CD8-positive, alpha-beta memory T cell (primary cell): ENCODE results near the gene NATD1. TPM values are rescaled to one million over a fixed set of nuclear protein-coding genes. Genes with fewer than 3 reads are reported as not detected.
"Not testable (repeated sequence)": the region's sequence is repeated elsewhere in the genome, so short reads cannot be mapped to it uniquely, and the experiment has no call there.

ENCODE experiments used
- CTCF ChIA-PET: fragments of 350-600 bp; sonication (Branson Sonifier 250); formaldehyde crosslinking; loops from one replicate; lab custom pipeline; 2021; ENCODE audit warnings: antibody characterized with exemption; lab: Charles Lee
- POLR2A ChIA-PET: fragments of 350-600 bp; sonication (Branson Sonifier 250); formaldehyde crosslinking; loops from one replicate; lab custom pipeline; 2021; ENCODE audit warnings: antibody characterized with exemption; lab: Charles Lee
- DNase-seq, 5 donors: peaks; one replicate each; pipeline versions ENCODE4 v3.0.0 to v3.0.0-alpha.2; 2020 to 2022; ENCODE audit warnings: mixed read lengths in 1 of 5
- H3K27ac ChIP-seq: one replicate; pipeline ENCODE4 v1.7.0; 2013; ENCODE audit warnings: low read depth, mild to moderate bottlenecking, low read length, moderate library complexity
- H3K27me3 ChIP-seq: 2 replicates; pipeline ENCODE4 v1.7.0; 2013; ENCODE audit warnings: low read length, mild to moderate bottlenecking; ENCODE audit not compliant: insufficient read depth, poor library complexity, severe bottlenecking
- H3K36me3 ChIP-seq: 2 replicates; pipeline ENCODE4 v1.7.0; 2013; ENCODE audit warnings: mild to moderate bottlenecking, low read length, moderate library complexity; ENCODE audit not compliant: insufficient read depth
- H3K4me1 ChIP-seq: 2 replicates; pipeline ENCODE4 v1.7.0; 2013; ENCODE audit warnings: mild to moderate bottlenecking, low read length, moderate library complexity; ENCODE audit not compliant: insufficient read depth
- H3K4me3 ChIP-seq: 2 replicates; pipeline ENCODE4 v1.7.0; 2013; ENCODE audit warnings: mild to moderate bottlenecking, low read length
- H3K9me3 ChIP-seq: 2 replicates; pipeline ENCODE4 v1.7.0; 2013; ENCODE audit warnings: mild to moderate bottlenecking, low read length
- H3K27ac Mint-ChIP-seq, 8 donors: one replicate each; pipeline ENCODE4 v1.8.0; 2020 to 2021; ENCODE audit warnings: mixed read lengths in 8 of 8, mild to moderate bottlenecking in 6 of 8, inconsistent platforms in 3 of 8, moderate library complexity in 3 of 8
- H3K27me3 Mint-ChIP-seq, 2 donors: one replicate each; pipeline ENCODE4 v1.8.0; 2020 to 2021; ENCODE audit warnings: mixed read lengths in 2 of 2, mild to moderate bottlenecking in 1 of 2, moderate library complexity in 1 of 2
- H3K36me3 Mint-ChIP-seq, 3 donors: one replicate each; pipeline ENCODE4 v1.8.0; 2020 to 2021; ENCODE audit warnings: mixed read lengths in 3 of 3, inconsistent platforms in 1 of 3, mild to moderate bottlenecking in 1 of 3
- H3K4me1 Mint-ChIP-seq, 3 donors: one replicate each; pipeline ENCODE4 v1.8.0; 2020 to 2021; ENCODE audit warnings: mixed read lengths in 3 of 3, inconsistent platforms in 1 of 3, mild to moderate bottlenecking in 1 of 3
- H3K4me3 Mint-ChIP-seq, 7 donors: one replicate each; pipeline ENCODE4 v1.8.0; 2020 to 2021; ENCODE audit warnings: mixed read lengths in 7 of 7, mild to moderate bottlenecking in 6 of 7, moderate library complexity in 4 of 7, inconsistent platforms in 2 of 7
- H3K9me3 Mint-ChIP-seq, 5 donors: one replicate each; pipeline ENCODE4 v1.8.0; 2020 to 2022; ENCODE audit warnings: mixed read lengths in 5 of 5, mild to moderate bottlenecking in 3 of 5, moderate library complexity in 2 of 5, inconsistent platforms in 1 of 5
- polyA plus RNA-seq: library from polyadenylated mRNA; unstranded; fragments of 300-500 nt; fragmentation: Illumina TruSeq; gene quantifications from one replicate; pipeline ENCODE4 v1.2.3, GENCODE V29; 2021
- total RNA-seq, 2 experiments: library from RNA; stranded (reverse); gene quantifications; one replicate each; pipeline ENCODE4 v1.2.3, GENCODE V29; 2021

NATD1 gene
- total and polyA plus RNA-seq, 3 experiments from 2014 or later: 2.7 to 3.0 (median 2.8) TPM

DNA sequence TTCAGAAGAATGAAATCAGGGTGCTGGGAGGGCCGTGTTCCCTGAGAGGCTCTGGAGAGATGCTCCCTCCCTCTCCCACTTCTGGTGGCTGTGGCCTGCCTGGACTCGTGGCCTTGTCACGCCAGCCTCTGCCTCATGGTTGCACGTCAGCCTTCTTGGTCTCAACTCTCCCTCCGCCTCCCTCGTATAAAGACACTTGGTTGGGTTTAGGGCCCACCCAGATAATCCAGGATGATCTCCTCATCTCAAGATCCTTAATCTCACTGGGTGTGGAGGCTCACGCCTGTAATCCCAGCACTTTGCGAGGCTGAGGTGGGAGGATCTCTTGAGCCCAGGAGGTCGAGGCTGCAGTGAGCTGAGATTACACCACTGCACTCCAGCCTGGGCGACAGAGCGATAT is 25.9 kb downstream of the NATD1 start:
- H3K36me3 Mint-ChIP-seq: not testable (repeated sequence)

DNA sequence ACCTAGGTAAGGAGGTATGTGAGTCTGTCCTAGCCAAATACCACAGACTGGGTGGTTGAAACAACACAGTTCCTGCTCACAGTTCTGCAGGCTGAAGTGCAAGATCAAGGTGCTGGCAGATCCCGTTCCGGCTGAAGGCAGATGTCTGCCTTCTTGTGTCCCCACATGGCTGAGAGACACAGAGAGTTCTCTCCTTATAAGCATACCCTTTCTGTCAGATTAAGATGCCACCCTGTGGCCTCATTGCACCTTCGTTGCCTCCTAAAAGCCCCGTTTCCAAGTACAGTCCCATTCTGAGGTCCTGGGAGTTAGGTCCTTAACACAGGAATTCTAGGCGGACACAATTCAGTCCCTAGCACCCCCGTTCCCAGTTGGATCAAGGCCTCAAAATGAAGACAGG is 30.1 kb downstream of the NATD1 start:
- Mint-ChIP-seq H3K4me1 (peaks cover 0 to 1% (median 0%) of the 10 kb centered on the region in 3 donors), H3K36me3 (peaks cover 2 to 10% (median 5%) of the 10 kb centered on the region in 3 donors), H3K4me3 (no peak overlapping the region), H3K27ac (peak overlapping the region in 1 of 8 donors; percentile 47), H3K9me3 (no peaks in the 10 kb centered on the region), H3K27me3 (peaks cover 0 to 3% of the 10 kb centered on the region in 2 donors)
- Histone ChIP-seq H3K4me1 (no peaks in the 10 kb centered on the region), H3K27me3 (no peaks in the 10 kb centered on the region), H3K36me3 (peaks cover 3% of the 10 kb centered on the region), H3K4me3 (no peak overlapping the region), H3K27ac (no peak overlapping the region), H3K9me3 (no peaks in the 10 kb centered on the region)
- ChIA-PET CTCF (no interaction called here), POLR2A (interaction anchor here (0.7 kb wide), 1 partner anchor 9 kb away, joined by 3 read pairs; the partner anchor contains the start of gene TMEM11)
- peak in 1 of 5 donors; percentile 9 for DNase-seq

More for the DNA sequence above, 25.9 kb downstream of the NATD1 start:
- H3K27me3 ChIP-seq, H3K27me3 Mint-ChIP-seq, H3K9me3 Mint-ChIP-seq, H3K27ac ChIP-seq, POLR2A ChIA-PET, H3K36me3 ChIP-seq, H3K4me3 ChIP-seq, H3K4me1 ChIP-seq, H3K27ac Mint-ChIP-seq, DNase-seq, H3K4me3 Mint-ChIP-seq, H3K9me3 ChIP-seq, CTCF ChIA-PET, H3K4me1 Mint-ChIP-seq: not testable (repeated sequence)

DNA sequence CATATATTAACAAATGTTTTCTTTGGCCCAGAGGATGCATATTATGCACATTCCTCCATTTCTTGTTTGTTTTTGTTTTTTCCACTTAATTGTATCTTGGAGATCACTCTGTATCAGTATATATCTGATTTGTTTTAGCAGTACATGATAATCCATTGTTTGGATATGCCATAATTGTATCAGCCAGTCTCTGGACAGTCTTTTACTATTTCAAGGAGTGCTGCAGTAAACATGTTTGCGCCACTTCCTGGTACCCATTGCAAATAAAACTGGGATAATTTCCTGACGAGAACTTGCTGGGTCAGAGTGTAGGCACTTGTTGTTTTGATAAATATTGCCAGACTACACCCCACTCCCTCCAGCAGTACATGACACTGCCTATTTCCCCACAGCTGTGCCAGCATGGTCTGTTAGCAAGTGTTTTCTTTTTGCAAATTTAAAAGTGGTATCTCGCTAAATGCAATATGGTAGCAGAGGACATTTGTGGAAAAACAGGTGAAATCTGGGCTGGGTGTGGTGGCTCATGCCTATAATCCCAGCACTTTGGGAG is 34.3 kb downstream of the NATD1 start:
- Mint-ChIP-seq H3K9me3 (no peaks in the 10 kb centered on the region), H3K4me3 (no peak overlapping the region), H3K4me1 (peaks cover 15 to 22% (median 17%) of the 10 kb centered on the region in 3 donors), H3K27ac (no peak overlapping the region), H3K36me3 (peaks cover 2 to 13% (median 5%) of the 10 kb centered on the region in 3 donors), H3K27me3 (peaks cover 0 to 3% of the 10 kb centered on the region in 2 donors)
- no peak for DNase-seq
- peaks cover 3% of the 10 kb centered on the region for H3K36me3 ChIP-seq
- H3K27ac ChIP-seq: no peak overlapping the region
- H3K4me3 ChIP-seq: no peak overlapping the region
- H3K4me1 ChIP-seq: peaks cover 12% of the 10 kb centered on the region
- ChIA-PET POLR2A (no interaction called here), CTCF (no interaction called here)
- H3K9me3 ChIP-seq: no peaks in the 10 kb centered on the region
- no peaks in the 10 kb centered on the region for H3K27me3 ChIP-seq

DNA sequence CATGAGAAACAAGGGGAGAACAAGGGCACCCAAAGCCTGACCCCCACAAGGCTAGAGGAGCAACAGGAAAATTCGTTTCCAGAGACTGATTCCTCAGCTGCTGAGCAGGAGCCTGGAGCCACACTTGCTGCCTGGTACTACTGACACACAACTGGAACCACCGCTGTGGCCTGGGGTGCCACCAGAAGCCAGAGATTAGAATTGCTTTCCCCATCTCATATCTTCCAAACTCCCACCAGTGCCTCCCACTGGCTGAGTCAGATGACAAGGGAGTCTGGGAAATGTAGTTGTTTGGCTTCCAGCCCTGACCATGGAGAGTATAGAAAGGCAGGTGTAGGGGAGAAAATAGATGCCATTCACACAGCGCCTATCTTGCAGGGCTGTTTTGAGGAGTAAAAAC is 35.1 kb downstream of the NATD1 start:
- H3K36me3 Mint-ChIP-seq: peaks cover 2 to 16% (median 5%) of the 10 kb centered on the region in 3 donors
- peaks cover 16% of the 10 kb centered on the region for H3K4me1 ChIP-seq
- no peak overlapping the region for H3K4me3 ChIP-seq
- H3K9me3 Mint-ChIP-seq: no peaks in the 10 kb centered on the region
- H3K9me3 ChIP-seq: no peaks in the 10 kb centered on the region
- CTCF ChIA-PET: interaction anchor here (1.2 kb wide), 1 partner anchor 99 kb away, joined by 3 read pairs; no protein-coding TSS in a partner anchor
- H3K27me3 Mint-ChIP-seq: peaks cover 0 to 3% of the 10 kb centered on the region in 2 donors
- H3K4me3 Mint-ChIP-seq: peak overlapping the region in 1 of 7 donors; percentile 64
- no peak overlapping the region for H3K27ac ChIP-seq
- no peaks in the 10 kb centered on the region for H3K27me3 ChIP-seq
- peaks cover 18 to 25% (median 23%) of the 10 kb centered on the region in 3 donors for H3K4me1 Mint-ChIP-seq
- POLR2A ChIA-PET: no interaction called here
- H3K36me3 ChIP-seq: peaks cover 3% of the 10 kb centered on the region
- H3K27ac Mint-ChIP-seq: peak overlapping the region in 1 of 8 donors; percentile 81
- peak in 1 of 5 donors; percentile 4 for DNase-seq

DNA sequence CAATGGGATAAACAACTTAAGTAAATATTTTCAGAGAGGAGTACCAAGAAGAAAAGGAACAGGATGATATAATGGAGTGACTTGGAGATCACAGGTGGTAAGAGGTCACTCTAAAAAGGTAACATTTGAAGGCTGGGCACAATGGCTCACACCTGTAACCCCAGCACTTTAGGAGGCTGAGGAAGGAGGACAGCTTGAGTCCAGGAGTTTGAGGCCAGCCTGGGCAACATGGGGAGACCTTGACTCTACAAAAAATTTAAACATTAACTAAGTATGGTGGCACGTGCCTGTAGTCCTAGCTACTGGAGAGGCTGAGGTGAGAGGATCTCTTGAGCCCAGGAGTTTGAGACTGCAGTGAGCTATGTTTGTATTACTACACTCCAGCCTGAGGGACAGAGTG is 35.9 kb downstream of the NATD1 start:
- H3K9me3 Mint-ChIP-seq: no peaks in the 10 kb centered on the region
- H3K4me3 Mint-ChIP-seq: peak overlapping the region in 3 of 7 donors; percentile 42 to 79 (median 55)
- peaks cover 2 to 15% (median 5%) of the 10 kb centered on the region in 3 donors for H3K36me3 Mint-ChIP-seq
- ChIA-PET CTCF (interaction anchor here (1.2 kb wide), 1 partner anchor 98 kb away, joined by 3 read pairs; no protein-coding TSS in a partner anchor), POLR2A (no interaction called here)
- H3K27me3 Mint-ChIP-seq: peaks cover 0 to 3% of the 10 kb centered on the region in 2 donors
- peak in 1 of 5 donors; percentile 10 for DNase-seq
- peaks cover 25 to 33% (median 31%) of the 10 kb centered on the region in 3 donors for H3K4me1 Mint-ChIP-seq
- no peak overlapping the region for H3K4me3 ChIP-seq
- H3K36me3 ChIP-seq: peaks cover 3% of the 10 kb centered on the region
- H3K27ac ChIP-seq: no peak overlapping the region
- peak overlapping the region in 2 of 8 donors; percentile 38 to 81 for H3K27ac Mint-ChIP-seq
- peaks cover 23% of the 10 kb centered on the region for H3K4me1 ChIP-seq
- no peaks in the 10 kb centered on the region for H3K27me3 ChIP-seq
- H3K9me3 ChIP-seq: no peaks in the 10 kb centered on the region

DNA sequence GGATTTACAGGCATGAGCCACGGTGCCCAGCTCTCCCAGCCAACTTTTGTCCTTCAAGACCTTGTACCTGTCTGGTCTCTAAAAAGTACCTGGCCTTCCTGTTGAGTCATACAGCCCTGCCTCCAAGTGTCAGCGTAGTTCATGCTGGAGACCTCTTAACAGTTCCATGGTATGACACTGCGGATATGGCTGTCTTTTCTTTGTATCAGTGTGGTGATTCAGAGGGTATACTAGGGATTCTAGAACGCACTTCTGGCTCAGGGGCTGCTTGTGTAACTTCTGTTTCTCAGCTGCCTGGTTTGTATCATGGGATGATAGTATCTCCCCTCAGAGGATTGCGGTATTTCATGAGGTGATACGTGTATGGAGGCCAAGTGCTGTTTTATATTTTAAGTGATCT is 37.3 kb downstream of the NATD1 start:
- DNase-seq: no peak
- no peak overlapping the region for H3K27ac ChIP-seq
- peaks cover 37% of the 10 kb centered on the region for H3K4me1 ChIP-seq
- Mint-ChIP-seq H3K27ac (peak overlapping the region in 4 of 8 donors; percentile 9 to 87 (median 50)), H3K36me3 (peaks cover 0 to 11% (median 0%) of the 10 kb centered on the region in 3 donors), H3K27me3 (peaks cover 0 to 3% of the 10 kb centered on the region in 2 donors), H3K4me1 (peaks cover 37 to 47% (median 45%) of the 10 kb centered on the region in 3 donors), H3K4me3 (peak overlapping the region; percentile 32 to 96 (median 92)), H3K9me3 (no peaks in the 10 kb centered on the region)
- H3K27me3 ChIP-seq: no peaks in the 10 kb centered on the region
- ChIA-PET POLR2A (no interaction called here), CTCF (no interaction called here)
- H3K36me3 ChIP-seq: peaks cover 3% of the 10 kb centered on the region
- H3K9me3 ChIP-seq: no peaks in the 10 kb centered on the region
- H3K4me3 ChIP-seq: no peak overlapping the region

DNA sequence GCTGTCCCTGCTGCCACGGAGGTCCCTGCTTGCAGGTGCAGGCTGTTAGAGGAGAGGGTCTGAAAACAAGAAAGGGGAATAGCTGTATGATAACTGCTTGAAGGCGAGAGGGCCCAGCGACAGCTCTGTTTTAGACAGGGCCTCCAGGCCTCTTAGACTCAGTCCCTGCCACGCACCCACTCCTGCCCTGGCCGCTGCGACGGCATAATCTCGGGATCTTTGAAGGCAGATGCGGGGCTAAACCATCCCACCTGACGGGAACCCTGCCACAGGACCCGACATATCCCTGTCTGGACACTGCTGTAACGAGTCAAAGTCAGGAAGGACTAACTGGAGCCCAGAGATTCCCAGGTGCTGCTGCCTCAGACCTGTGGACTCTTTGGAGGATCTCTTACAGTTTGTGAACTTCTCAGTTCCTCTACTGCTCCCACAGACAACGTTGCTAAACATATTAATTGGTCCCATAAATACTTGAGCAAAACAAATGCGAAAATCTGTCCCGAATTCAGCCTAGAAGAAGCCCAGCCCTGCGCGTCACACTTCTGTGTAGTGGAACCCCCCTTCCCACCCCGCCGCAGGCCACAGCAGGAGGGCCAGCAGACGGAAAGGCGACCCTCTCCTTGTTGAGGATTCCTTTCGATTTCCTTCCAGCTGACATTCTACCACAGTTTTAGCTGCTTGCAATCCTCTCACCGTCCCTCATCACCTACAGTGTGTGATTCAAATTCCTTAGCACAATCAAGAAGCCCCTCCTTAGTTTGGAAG is 38.3 kb downstream of the NATD1 start:
- peaks cover 8% of the 10 kb centered on the region for H3K36me3 ChIP-seq
- H3K4me1 ChIP-seq: peaks cover 44% of the 10 kb centered on the region
- no peaks in the 10 kb centered on the region for H3K9me3 Mint-ChIP-seq
- H3K27ac Mint-ChIP-seq: peak overlapping the region; percentile 85 to 95 (median 90)
- peaks cover 0 to 3% of the 10 kb centered on the region in 2 donors for H3K27me3 Mint-ChIP-seq
- no peaks in the 10 kb centered on the region for H3K9me3 ChIP-seq
- H3K36me3 Mint-ChIP-seq: peaks cover 0 to 20% (median 2%) of the 10 kb centered on the region in 3 donors
- CTCF ChIA-PET: interaction anchor here (0.7 to 1.3 kb wide), 3 partner anchors 30 to 95 kb away, joined by 3 to 5 read pairs (median 3); no protein-coding TSS in a partner anchor
- H3K4me1 Mint-ChIP-seq: peaks cover 41 to 55% (median 54%) of the 10 kb centered on the region in 3 donors
- peak overlapping the region; percentile 86 for H3K27ac ChIP-seq
- H3K4me3 Mint-ChIP-seq: peak overlapping the region; percentile 89 to 96 (median 92)
- POLR2A ChIA-PET: interaction anchor here (0.9 to 1.1 kb wide), 2 partner anchors 20 to 60 kb away, joined by 3 read pairs; no protein-coding TSS in a partner anchor
- no peak for DNase-seq
- peak overlapping the region; percentile 93 for H3K4me3 ChIP-seq
- no peaks in the 10 kb centered on the region for H3K27me3 ChIP-seq
